ENCODE results near the gene MINDY2. TPM values are rescaled to one million over a fixed set of nuclear protein-coding genes. Genes with fewer than 3 reads are reported as not detected.
"Not testable (repeated sequence)": the region's sequence is repeated elsewhere in the genome, so short reads cannot be mapped to it uniquely, and the experiment has no call there.

The MINDY2 gene
- total RNA-seq, 4 donors from 2014 or later: 27.1 to 31.3 (median 28.2) TPM

DNA sequence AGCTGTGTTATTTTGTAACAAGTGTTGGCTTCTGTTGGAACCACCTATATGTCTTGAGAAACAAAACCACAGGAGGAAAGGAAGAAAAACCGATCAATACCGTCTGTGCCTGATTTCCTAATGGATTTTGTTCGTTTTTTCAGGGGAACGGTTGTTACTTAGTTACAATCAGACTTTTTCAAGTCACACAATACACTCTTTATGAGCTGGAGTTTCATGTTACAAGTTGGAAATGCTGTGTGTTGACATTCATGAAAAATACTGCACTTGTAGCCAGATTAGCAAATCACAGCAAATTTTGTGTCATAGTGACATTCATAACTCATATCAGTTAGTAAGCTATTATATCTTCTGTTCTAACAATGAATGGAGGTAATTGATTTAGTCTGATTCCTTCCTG lies 83.5 kb downstream of the MINDY2 start:
- Histone ChIP-seq H3K27ac (no peak overlapping the region), H3K36me3 (peaks cover 0 to 3% of the 10 kb centered on the region in 2 donors), H3K9me3 (no peaks in the 10 kb centered on the region), H3K27me3 (no peaks in the 10 kb centered on the region), H3K4me1 (no peaks in the 10 kb centered on the region), H3K4me3 (replicated peaks in 1 of 3) (no peak overlapping the region)
- DNase-seq: no peak
- no peak for TF ChIP-seq POLR2A (IDR thresholded peaks at IDR 0.05)
- no peak for TF ChIP-seq CTCF (IDR thresholded peaks at IDR 0.05)
- intact Hi-C loops (cut with DNase I): no loop called here
- 83 to 86% methylated on average over 4 of the region's 4 CpGs for WGBS, 2 donors

- H3K27me3 ChIP-seq: no peaks in the 10 kb centered on the region
- no peak for DNase-seq
- no peaks in the 10 kb centered on the region for H3K4me1 ChIP-seq
- no peaks in the 10 kb centered on the region for H3K9me3 ChIP-seq
- H3K4me3 ChIP-seq (replicated peaks in 1 of 3): no peak overlapping the region
- intact Hi-C loops (cut with DNase I): no loop called here
- no peak overlapping the region for H3K27ac ChIP-seq
- H3K36me3 ChIP-seq: peaks cover 0 to 3% of the 10 kb centered on the region in 2 donors
- TF ChIP-seq POLR2A (IDR thresholded peaks at IDR 0.05) (no peak), CTCF (IDR thresholded peaks at IDR 0.05) (no peak)
Observed at GRCh38 chr15:58856086-58856485, 85.0 kb downstream of the MINDY2 start.

GRCh38 chr15:58856621-58857020 lies 85.5 kb downstream of the MINDY2 start:
- H3K4me3 ChIP-seq (replicated peaks in 1 of 3); DNase-seq; H3K27me3 ChIP-seq; intact Hi-C loops (cut with DNase I); H3K36me3 ChIP-seq; H3K4me1 ChIP-seq; H3K27ac ChIP-seq; H3K9me3 ChIP-seq: not testable (repeated sequence)
- 54 to 61% methylated on average over 1 of the region's 1 CpG for WGBS, 2 donors

DNA sequence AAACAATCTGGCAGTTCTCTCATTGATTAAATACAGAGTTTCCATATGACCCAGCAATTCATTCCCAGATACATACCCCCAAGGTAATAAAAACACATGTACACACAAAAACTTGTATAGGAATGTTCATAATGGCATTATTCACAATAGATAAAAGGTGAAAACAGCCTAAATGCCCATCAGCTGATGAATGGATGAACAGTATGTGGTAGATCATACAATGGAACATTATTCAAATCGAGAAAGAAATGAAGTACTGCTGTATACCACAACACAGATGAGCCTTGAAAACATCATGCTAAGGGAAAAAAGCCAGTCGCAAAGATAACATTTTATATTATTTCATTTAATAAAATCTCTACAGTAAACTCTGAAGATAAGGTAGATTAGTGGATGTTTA lies 91.2 kb downstream of the MINDY2 start:
- 89 to 93% methylated on average over 2 of the region's 2 CpGs for WGBS, 2 donors
- Histone ChIP-seq H3K4me1 (peaks cover 7 to 8% of the 10 kb centered on the region in 2 donors), H3K9me3 (no peaks in the 10 kb centered on the region), H3K27me3 (no peaks in the 10 kb centered on the region), H3K36me3 (no peaks in the 10 kb centered on the region), H3K4me3 (replicated peaks in 1 of 3) (no peak overlapping the region), H3K27ac (no peak overlapping the region)
- intact Hi-C loops (cut with DNase I): no loop called here
- TF ChIP-seq POLR2A (IDR thresholded peaks at IDR 0.05): no peak
- TF ChIP-seq CTCF (IDR thresholded peaks at IDR 0.05): no peak
- no peak for DNase-seq

DNA sequence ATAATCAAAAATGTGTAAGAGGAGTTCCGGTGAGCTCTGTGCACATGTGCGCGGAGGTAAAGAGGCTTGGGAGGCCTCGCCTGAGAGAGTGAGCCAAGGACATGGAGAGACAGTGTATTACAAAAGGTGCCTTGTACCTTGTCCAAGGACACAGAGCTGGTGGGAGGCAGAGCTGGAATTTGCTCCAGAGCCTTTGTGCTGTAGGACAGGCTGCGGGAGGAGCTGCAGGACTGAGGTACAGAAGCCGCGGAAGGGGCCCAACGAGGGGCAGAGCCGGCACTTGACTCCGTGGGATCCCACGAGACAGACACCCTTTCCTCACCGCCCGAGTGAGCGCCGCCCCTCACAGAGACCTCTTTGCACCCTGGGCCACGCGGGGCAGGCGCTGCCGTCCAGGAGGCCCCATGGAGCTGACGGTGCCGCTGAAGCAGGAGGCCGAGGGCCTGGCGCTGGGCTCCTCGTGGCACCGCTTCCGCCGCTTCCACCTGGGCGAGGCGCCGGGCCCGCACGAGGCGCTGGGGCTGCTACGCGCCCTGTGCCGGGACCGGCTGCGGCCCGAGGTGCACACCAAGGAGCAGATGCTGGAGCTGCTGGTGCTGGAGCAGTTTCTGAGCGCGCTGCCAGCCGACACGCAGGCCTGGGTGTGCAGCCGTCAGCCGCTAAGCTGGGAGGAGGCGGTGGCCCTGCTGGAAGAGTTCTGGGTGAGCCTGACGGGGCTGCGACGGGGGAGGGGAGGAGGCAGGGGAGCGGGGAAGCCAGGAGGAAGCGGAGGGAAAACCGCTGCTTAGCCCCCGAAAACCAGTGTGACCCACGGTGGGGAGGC lies 93.7 kb downstream of the MINDY2 start:
- DNase-seq: peak; percentile 30 to 40
- H3K36me3 ChIP-seq: no peaks in the 10 kb centered on the region
- H3K4me3 ChIP-seq (replicated peaks in 1 of 3): peak overlapping the region in 1 of 3 donors; percentile 6
- H3K27ac ChIP-seq: no peak overlapping the region
- H3K4me1 ChIP-seq: peaks cover 7 to 8% of the 10 kb centered on the region in 2 donors
- H3K27me3 ChIP-seq: no peaks in the 10 kb centered on the region
- intact Hi-C loops (cut with DNase I): no loop called here
- 38 to 39% methylated on average over 17 to 23 of the region's 54 CpGs for WGBS, 2 donors
- TF ChIP-seq CTCF (IDR thresholded peaks at IDR 0.05) (no peak), POLR2A (IDR thresholded peaks at IDR 0.05) (no peak)
- H3K9me3 ChIP-seq: no peaks in the 10 kb centered on the region
